Measurements from ENCODE around the gene NEURL1B. TPM values are rescaled to one million over a fixed set of nuclear protein-coding genes. Genes with fewer than 3 reads are reported as not detected.
"Not testable (repeated sequence)": the region's sequence is repeated elsewhere in the genome, so short reads cannot be mapped to it uniquely, and the experiment has no call there.

NEURL1B gene
- total RNA-seq, 1 experiment from 2014 or later, result 18.8 TPM

GRCh38 chr5:172601576-172601975 lies 39.5 kb upstream of the NEURL1B start:
- H3K36me3 ChIP-seq; H3K4me1 ChIP-seq; DNase-seq; H3K27me3 ChIP-seq; H3K4me3 ChIP-seq; H3K9me3 ChIP-seq (replicated peaks); H3K27ac ChIP-seq: not testable (repeated sequence)

GRCh38 chr5:172602783-172603231 lies 38.3 kb upstream of the NEURL1B start:
- no peaks in the 10 kb centered on the region for H3K27me3 ChIP-seq
- peak in 1 of 2 experiments; percentile 28 for DNase-seq
- H3K4me1 ChIP-seq, result no peaks in the 10 kb centered on the region
- no peaks in the 10 kb centered on the region for H3K36me3 ChIP-seq
- peak overlapping the region; percentile 12; the same call in 1 of the 2 replicates for H3K27ac ChIP-seq
- peak overlapping the region; percentile 41 for H3K4me3 ChIP-seq
- no peaks in the 10 kb centered on the region for H3K9me3 ChIP-seq (replicated peaks)

- Histone ChIP-seq H3K4me3 (peak overlapping the region; percentile 41), H3K9me3 (replicated peaks) (no peaks in the 10 kb centered on the region), H3K36me3 (no peaks in the 10 kb centered on the region), H3K4me1 (no peaks in the 10 kb centered on the region), H3K27me3 (no peaks in the 10 kb centered on the region), H3K27ac (peak overlapping the region; percentile 12; the same call in 1 of the 2 replicates)
- DNase-seq, result peak in 1 of 2 experiments; percentile 44
These were observed 37.7 kb upstream of the NEURL1B start for GRCh38 chr5:172603251-172603806.

- Histone ChIP-seq H3K4me1 (no peaks in the 10 kb centered on the region), H3K4me3 (no peak overlapping the region), H3K27ac (no peak overlapping the region), H3K9me3 (replicated peaks) (no peaks in the 10 kb centered on the region), H3K36me3 (no peaks in the 10 kb centered on the region), H3K27me3 (no peaks in the 10 kb centered on the region)
- DNase-seq, result no peak
These were observed 35.6 kb upstream of the NEURL1B start for GRCh38 chr5:172605466-172605865.

GRCh38 chr5:172606156-172606785 lies 34.8 kb upstream of the NEURL1B start:
- H3K4me1 ChIP-seq, result no peaks in the 10 kb centered on the region
- no peaks in the 10 kb centered on the region for H3K36me3 ChIP-seq
- no peaks in the 10 kb centered on the region for H3K9me3 ChIP-seq (replicated peaks)
- H3K27me3 ChIP-seq, result no peaks in the 10 kb centered on the region
- no peak for DNase-seq
- H3K4me3 ChIP-seq, result no peak overlapping the region
- no peak overlapping the region for H3K27ac ChIP-seq

- H3K4me1 ChIP-seq, result no peaks in the 10 kb centered on the region
- no peaks in the 10 kb centered on the region for H3K27me3 ChIP-seq
- H3K4me3 ChIP-seq, result no peak overlapping the region
- no peak for DNase-seq
- H3K36me3 ChIP-seq, result no peaks in the 10 kb centered on the region
- no peak overlapping the region for H3K27ac ChIP-seq
- no peaks in the 10 kb centered on the region for H3K9me3 ChIP-seq (replicated peaks)
These were observed 33.8 kb upstream of the NEURL1B start for GRCh38 chr5:172607213-172607793.

GRCh38 chr5:172608773-172609172 lies 32.3 kb upstream of the NEURL1B start:
- H3K4me3 ChIP-seq, result no peak overlapping the region
- no peak for DNase-seq

GRCh38 chr5:172610643-172611042 lies 30.4 kb upstream of the NEURL1B start:
- H3K27ac ChIP-seq, result no peak overlapping the region
- no peaks in the 10 kb centered on the region for H3K27me3 ChIP-seq
- no peaks in the 10 kb centered on the region for H3K9me3 ChIP-seq (replicated peaks)
- no peaks in the 10 kb centered on the region for H3K4me1 ChIP-seq
- DNase-seq, result no peak
- H3K4me3 ChIP-seq, result no peak overlapping the region
- no peaks in the 10 kb centered on the region for H3K36me3 ChIP-seq

More at GRCh38 chr5:172608773-172609172, 32.3 kb upstream of the NEURL1B start:
- H3K27me3 ChIP-seq, result no peaks in the 10 kb centered on the region
- H3K36me3 ChIP-seq, result no peaks in the 10 kb centered on the region
- no peak overlapping the region for H3K27ac ChIP-seq
- H3K4me1 ChIP-seq, result no peaks in the 10 kb centered on the region
- H3K9me3 ChIP-seq (replicated peaks), result no peaks in the 10 kb centered on the region

- no peaks in the 10 kb centered on the region for H3K36me3 ChIP-seq
- H3K27me3 ChIP-seq, result no peaks in the 10 kb centered on the region; the same call in 1 of the 2 replicates
- no peak overlapping the region for H3K4me3 ChIP-seq
- H3K9me3 ChIP-seq (replicated peaks), result peaks cover 5% of the 10 kb centered on the region; the same call in 1 of the 2 replicates
- no peak overlapping the region for H3K27ac ChIP-seq
- DNase-seq, result no peak
- no peaks in the 10 kb centered on the region for H3K4me1 ChIP-seq
These were observed 29.1 kb upstream of the NEURL1B start for GRCh38 chr5:172611913-172612312.

GRCh38 chr5:172612771-172613170 lies 28.3 kb upstream of the NEURL1B start:
- H3K27me3 ChIP-seq, result no peaks in the 10 kb centered on the region; the same call in 1 of the 2 replicates
- H3K27ac ChIP-seq, result no peak overlapping the region
- DNase-seq, result no peak
- no peak overlapping the region for H3K4me3 ChIP-seq
- H3K36me3 ChIP-seq, result no peaks in the 10 kb centered on the region
- H3K4me1 ChIP-seq, result no peaks in the 10 kb centered on the region
- peaks cover 5% of the 10 kb centered on the region; the same call in 1 of the 2 replicates for H3K9me3 ChIP-seq (replicated peaks)

GRCh38 chr5:172616136-172616535 lies 24.9 kb upstream of the NEURL1B start:
- no peak for DNase-seq
- H3K4me1 ChIP-seq, result no peaks in the 10 kb centered on the region; the same call in 1 of the 2 replicates
- H3K27me3 ChIP-seq, result no peaks in the 10 kb centered on the region; the same call in 1 of the 2 replicates
- no peak overlapping the region for H3K4me3 ChIP-seq
- H3K36me3 ChIP-seq, result no peaks in the 10 kb centered on the region
- H3K9me3 ChIP-seq (replicated peaks), result peaks cover 5% of the 10 kb centered on the region; the same call in 1 of the 2 replicates
- H3K27ac ChIP-seq, result no peak overlapping the region

- Histone ChIP-seq H3K4me3 (no peak overlapping the region), H3K27ac (no peak overlapping the region), H3K36me3 (no peaks in the 10 kb centered on the region), H3K9me3 (replicated peaks) (peaks cover 5% of the 10 kb centered on the region; the same call in 1 of the 2 replicates), H3K27me3 (no peaks in the 10 kb centered on the region; the same call in 1 of the 2 replicates), H3K4me1 (no peaks in the 10 kb centered on the region; the same call in 1 of the 2 replicates)
- no peak for DNase-seq
These were observed 24.3 kb upstream of the NEURL1B start for GRCh38 chr5:172616730-172617129.

GRCh38 chr5:172617817-172618216 lies 23.2 kb upstream of the NEURL1B start:
- peaks cover 5% of the 10 kb centered on the region; the same call in 1 of the 2 replicates for H3K9me3 ChIP-seq (replicated peaks)
- H3K4me1 ChIP-seq, result no peaks in the 10 kb centered on the region; the same call in 1 of the 2 replicates
- no peaks in the 10 kb centered on the region; the same call in 1 of the 2 replicates for H3K27me3 ChIP-seq
- H3K36me3 ChIP-seq, result no peaks in the 10 kb centered on the region
- DNase-seq, result no peak
- no peak overlapping the region for H3K27ac ChIP-seq
- H3K4me3 ChIP-seq, result no peak overlapping the region

GRCh38 chr5:172618574-172619365 lies 22.3 kb upstream of the NEURL1B start:
- Histone ChIP-seq H3K9me3 (replicated peaks) (peaks cover 5% of the 10 kb centered on the region; the same call in 1 of the 2 replicates), H3K36me3 (no peaks in the 10 kb centered on the region)
- no peak for DNase-seq

More at GRCh38 chr5:172618574-172619365, 22.3 kb upstream of the NEURL1B start:
- Histone ChIP-seq H3K27ac (no peak overlapping the region), H3K4me1 (no peaks in the 10 kb centered on the region; the same call in 1 of the 2 replicates), H3K27me3 (no peaks in the 10 kb centered on the region; the same call in 1 of the 2 replicates), H3K4me3 (no peak overlapping the region)

Data from SJCRH30 (cell line).